Measurements from ENCODE around the gene THAP3. TPM values are rescaled to one million over a fixed set of nuclear protein-coding genes. Genes with fewer than 3 reads are reported as not detected.

THAP3 gene
- total RNA-seq, 2 donors from 2014 or later, result 13.0 to 22.4 TPM

- Mint-ChIP-seq H3K36me3 (ENCODE audit: low read depth) (peaks cover 22% of the 10 kb centered on the region), H3K4me1 (peaks cover 5% of the 10 kb centered on the region), H3K4me3 (no peak overlapping the region), H3K9me3 (no peaks in the 10 kb centered on the region), H3K27me3 (ENCODE audit: insufficient read depth) (no peaks in the 10 kb centered on the region), H3K27ac (peak overlapping the region; percentile 30)
- WGBS, 2 experiments (ENCODE audit: insufficient coverage in 1 of 2, insufficient read length in 1 of 2), result 93 to 95% methylated on average over 16 to 24 of the region's 24 CpGs
- no peak for DNase-seq
- H3K27ac ChIP-seq (ENCODE audit: low read depth, low read length), result no peak overlapping the region
- H3K36me3 ChIP-seq (ENCODE audit: control insufficient read depth, insufficient read depth, low read length), result peaks cover 44% of the 10 kb centered on the region
- no peaks in the 10 kb centered on the region for H3K27me3 ChIP-seq (ENCODE audit: control insufficient read depth, insufficient read depth, low read length, poor library complexity, severe bottlenecking)
- no peak for TF ChIP-seq CTCF (conservative IDR thresholded peaks at IDR 0.05)
- H3K9me3 ChIP-seq (ENCODE audit: control insufficient read depth, low read length), result no peaks in the 10 kb centered on the region
- H3K4me1 ChIP-seq (ENCODE audit: control insufficient read depth, insufficient read depth, low read length), result no peaks in the 10 kb centered on the region
- no peak overlapping the region for H3K9ac ChIP-seq (ENCODE audit: extremely low read depth, low read length, poor library complexity, severe bottlenecking)
- H3K4me3 ChIP-seq (ENCODE audit: low read length), result no peak overlapping the region
These were observed 35.7 kb upstream of the THAP3 start for GRCh38 chr1:6588893-6589520.

GRCh38 chr1:6590046-6590445, 34.6 kb upstream of the THAP3 start:
- Histone ChIP-seq H3K9me3 (ENCODE audit: control insufficient read depth, low read length) (no peaks in the 10 kb centered on the region), H3K4me3 (ENCODE audit: low read length) (no peak overlapping the region), H3K27ac (ENCODE audit: low read depth, low read length) (no peak overlapping the region), H3K27me3 (ENCODE audit: control insufficient read depth, insufficient read depth, low read length, poor library complexity, severe bottlenecking) (no peaks in the 10 kb centered on the region), H3K9ac (ENCODE audit: extremely low read depth, low read length, poor library complexity, severe bottlenecking) (peak overlapping the region; percentile 15), H3K4me1 (ENCODE audit: control insufficient read depth, insufficient read depth, low read length) (no peaks in the 10 kb centered on the region), H3K36me3 (ENCODE audit: control insufficient read depth, insufficient read depth, low read length) (peaks cover 52% of the 10 kb centered on the region)
- WGBS, 2 experiments (ENCODE audit: insufficient coverage in 1 of 2, insufficient read length in 1 of 2), result 95% methylated on average over 7 of the region's 7 CpGs
- TF ChIP-seq CTCF (conservative IDR thresholded peaks at IDR 0.05), result no peak
- Mint-ChIP-seq H3K9me3 (no peaks in the 10 kb centered on the region), H3K27ac (no peak overlapping the region), H3K4me1 (no peaks in the 10 kb centered on the region), H3K4me3 (no peak overlapping the region), H3K36me3 (ENCODE audit: low read depth) (peaks cover 30% of the 10 kb centered on the region), H3K27me3 (ENCODE audit: insufficient read depth) (no peaks in the 10 kb centered on the region)
- DNase-seq, result no peak

- Mint-ChIP-seq H3K9me3 (no peaks in the 10 kb centered on the region), H3K36me3 (ENCODE audit: low read depth) (peaks cover 39% of the 10 kb centered on the region), H3K4me1 (no peaks in the 10 kb centered on the region), H3K4me3 (no peak overlapping the region), H3K27me3 (ENCODE audit: insufficient read depth) (no peaks in the 10 kb centered on the region), H3K27ac (no peak overlapping the region)
- no peak for DNase-seq
- no peak overlapping the region for H3K27ac ChIP-seq (ENCODE audit: low read depth, low read length)
- peaks cover 62% of the 10 kb centered on the region for H3K36me3 ChIP-seq (ENCODE audit: control insufficient read depth, insufficient read depth, low read length)
- no peaks in the 10 kb centered on the region for H3K9me3 ChIP-seq (ENCODE audit: control insufficient read depth, low read length)
- TF ChIP-seq CTCF (conservative IDR thresholded peaks at IDR 0.05), result no peak
- no peak overlapping the region for H3K4me3 ChIP-seq (ENCODE audit: low read length)
- no peaks in the 10 kb centered on the region for H3K4me1 ChIP-seq (ENCODE audit: control insufficient read depth, insufficient read depth, low read length)
- H3K27me3 ChIP-seq (ENCODE audit: control insufficient read depth, insufficient read depth, low read length, poor library complexity, severe bottlenecking), result no peaks in the 10 kb centered on the region
- WGBS, 2 experiments (ENCODE audit: insufficient coverage in 1 of 2, insufficient read length in 1 of 2), result 94 to 96% methylated on average over 10 to 13 of the region's 13 CpGs
- H3K9ac ChIP-seq (ENCODE audit: extremely low read depth, low read length, poor library complexity, severe bottlenecking), result no peak overlapping the region
These were observed 33.4 kb upstream of the THAP3 start for GRCh38 chr1:6591222-6591621.

Measured in endodermal cell (in vitro differentiated cells).